WERI-Rb-1 (cell line): Measurements from ENCODE around the gene CLCN5.

Source experiments
- DNase-seq: peaks from one replicate; pipeline ENCODE4 v3.0.0-alpha.2; 2020
- H3K27ac ChIP-seq: fragments of 250-450 bp; sonication (Bioruptor Pico); 2 replicates; pipeline ENCODE4 v1.5.1; 2020; ENCODE audit warnings: mild to moderate bottlenecking, moderate library complexity
- H3K27me3 ChIP-seq: fragments of 250-450 bp; sonication (Bioruptor Pico); 2 replicates; pipeline ENCODE4 v1.5.1; 2021; ENCODE audit warnings: mild to moderate bottlenecking, low read depth, moderate library complexity; ENCODE audit not compliant: insufficient read depth, severe bottlenecking
- H3K36me3 ChIP-seq: fragments of 250-450 bp; sonication (Bioruptor Pico); 2 replicates; pipeline ENCODE4 v1.5.1; 2020; ENCODE audit warnings: mild to moderate bottlenecking, moderate library complexity
- H3K4me3 ChIP-seq: 2 replicates; pipeline ENCODE4 v1.5.1; 2011; ENCODE audit warnings: low read depth, mild to moderate bottlenecking, control low read depth, low read length
- H3K9me3 ChIP-seq: fragments of 250-450 bp; sonication (Bioruptor Pico); 2 replicates; pipeline ENCODE4 v1.5.1; 2021; ENCODE audit warnings: mild to moderate bottlenecking, moderate library complexity; ENCODE audit not compliant: severe bottlenecking
- CTCF ChIP-seq: IDR thresholded peaks from 2 replicates; pipeline ENCODE4 v1.5.1; 2011; ENCODE audit warnings: low read depth, mild to moderate bottlenecking, control low read depth, inconsistent platforms, low read length

CLCN5 gene

GRCh38 chrX:50117476-50117875 lies 195.1 kb downstream of the CLCN5 start:
- no peak overlapping the region for H3K27ac ChIP-seq
- no peaks in the 10 kb centered on the region for H3K9me3 ChIP-seq
- H3K36me3 ChIP-seq, result no peaks in the 10 kb centered on the region
- no peak for DNase-seq
- TF ChIP-seq CTCF, result no peak
- no peak overlapping the region for H3K4me3 ChIP-seq
- peaks cover 19% of the 10 kb centered on the region for H3K27me3 ChIP-seq

- no peak overlapping the region for H3K4me3 ChIP-seq
- H3K27me3 ChIP-seq, result peaks cover 38% of the 10 kb centered on the region
- H3K36me3 ChIP-seq, result no peaks in the 10 kb centered on the region
- no peak for TF ChIP-seq CTCF
- DNase-seq, result no peak
- H3K27ac ChIP-seq, result no peak overlapping the region
- no peaks in the 10 kb centered on the region for H3K9me3 ChIP-seq
Observed at GRCh38 chrX:50125480-50125879, 203.1 kb downstream of the CLCN5 start.

GRCh38 chrX:50147972-50148371 lies 225.6 kb downstream of the CLCN5 start:
- TF ChIP-seq CTCF, result no peak
- Histone ChIP-seq H3K27me3 (peaks cover 18% of the 10 kb centered on the region), H3K27ac (no peak overlapping the region)

More at GRCh38 chrX:50147972-50148371, 225.6 kb downstream of the CLCN5 start:
- DNase-seq, result no peak
- Histone ChIP-seq H3K9me3 (no peaks in the 10 kb centered on the region), H3K4me3 (no peak overlapping the region), H3K36me3 (no peaks in the 10 kb centered on the region)
